KOPT-K1 (cell line): ENCODE measurements around the gene SIX5.
"Not testable (repeated sequence)": the region's sequence is repeated elsewhere in the genome, so short reads cannot be mapped to it uniquely, and the experiment has no call there.

Source experiments
- H3K27ac ChIP-seq: fragments of 200-600 bp; sonication (generic); 2 replicates; pipeline ENCODE4 v1.5.1; 2016; ENCODE audit warnings: antibody characterized with exemption, mild to moderate bottlenecking, low read depth, low read length; ENCODE audit not compliant: poor library complexity, severe bottlenecking
- H3K36me3 ChIP-seq: fragments of 200-600 bp; sonication (generic); 2 replicates; pipeline ENCODE4 v1.5.1; 2017; ENCODE audit warnings: antibody characterized with exemption, mild to moderate bottlenecking, low read length, moderate library complexity; ENCODE audit not compliant: insufficient read depth
- H3K9me3 ChIP-seq: fragments of 200-600 bp; sonication (generic); 2 replicates; pipeline ENCODE4 v1.5.1; 2017; ENCODE audit warnings: antibody characterized with exemption, low read length, mild to moderate bottlenecking; ENCODE audit not compliant: insufficient read depth, poor library complexity, severe bottlenecking

The SIX5 gene

DNA sequence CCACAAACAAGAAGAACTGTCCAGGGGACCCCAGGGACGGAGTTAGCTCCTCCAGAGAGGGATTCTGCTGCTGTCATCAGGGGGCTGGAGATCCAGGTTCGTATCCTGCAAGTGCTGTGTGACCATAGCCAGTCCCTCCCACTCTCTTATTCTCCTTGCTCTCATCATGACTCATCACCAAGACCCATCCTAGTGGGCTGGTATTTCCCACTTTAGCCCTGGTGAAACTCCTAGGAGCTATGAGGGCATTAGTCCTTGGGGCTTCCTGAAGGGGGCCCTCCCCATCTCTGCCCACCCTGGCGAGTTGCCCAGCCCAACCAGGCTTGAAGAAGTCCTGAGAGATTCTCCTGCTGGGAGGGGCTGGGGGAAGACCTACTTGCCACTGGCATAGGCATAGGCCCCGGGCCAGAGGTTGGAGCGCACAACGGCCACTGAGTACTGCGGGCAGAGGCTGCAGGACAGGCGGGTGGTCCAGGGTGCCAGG is 31.1 kb upstream of the SIX5 start:
- Histone ChIP-seq H3K9me3 (no peaks in the 10 kb centered on the region), H3K27ac (no peak overlapping the region), H3K36me3 (no peaks in the 10 kb centered on the region)

- H3K27ac ChIP-seq, H3K9me3 ChIP-seq: not testable (repeated sequence)
Observed at GRCh38 chr19:45799541-45799940, 30.5 kb upstream of the SIX5 start.

DNA sequence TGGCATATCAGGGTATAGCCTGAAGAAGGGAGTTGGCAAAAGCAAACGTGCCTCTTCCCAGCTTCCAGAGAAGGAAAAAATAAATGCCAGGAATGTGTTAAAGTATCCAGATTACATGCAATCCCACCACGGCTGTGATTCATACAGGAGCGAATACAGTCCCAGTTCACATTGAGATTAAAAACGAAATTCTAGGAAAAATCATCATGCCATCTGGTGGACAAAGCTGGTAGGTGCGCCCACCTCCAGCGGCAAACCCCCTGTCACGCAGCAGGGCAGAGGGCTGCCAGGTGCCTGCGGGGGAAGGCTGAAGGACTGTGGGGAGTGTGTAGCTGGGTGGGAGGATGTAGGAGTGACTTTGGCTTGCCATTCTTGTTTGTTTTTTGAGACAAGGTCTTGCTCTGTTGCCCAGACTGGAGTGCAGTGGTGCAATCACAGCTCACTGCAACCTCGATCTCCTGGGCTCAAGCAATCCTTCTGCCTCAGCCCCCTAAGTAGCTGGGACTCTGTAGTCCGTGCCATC is 30.0 kb upstream of the SIX5 start:
- H3K27ac ChIP-seq = no peak overlapping the region
- no peaks in the 10 kb centered on the region for H3K9me3 ChIP-seq
- H3K36me3 ChIP-seq = no peaks in the 10 kb centered on the region

More at GRCh38 chr19:45799541-45799940, 30.5 kb upstream of the SIX5 start:
- not testable (repeated sequence) for H3K36me3 ChIP-seq

GRCh38 chr19:45794627-45795026 is 25.6 kb upstream of the SIX5 start:
- Histone ChIP-seq H3K27ac (no peak overlapping the region), H3K9me3 (no peaks in the 10 kb centered on the region), H3K36me3 (peaks cover 11% of the 10 kb centered on the region)

DNA sequence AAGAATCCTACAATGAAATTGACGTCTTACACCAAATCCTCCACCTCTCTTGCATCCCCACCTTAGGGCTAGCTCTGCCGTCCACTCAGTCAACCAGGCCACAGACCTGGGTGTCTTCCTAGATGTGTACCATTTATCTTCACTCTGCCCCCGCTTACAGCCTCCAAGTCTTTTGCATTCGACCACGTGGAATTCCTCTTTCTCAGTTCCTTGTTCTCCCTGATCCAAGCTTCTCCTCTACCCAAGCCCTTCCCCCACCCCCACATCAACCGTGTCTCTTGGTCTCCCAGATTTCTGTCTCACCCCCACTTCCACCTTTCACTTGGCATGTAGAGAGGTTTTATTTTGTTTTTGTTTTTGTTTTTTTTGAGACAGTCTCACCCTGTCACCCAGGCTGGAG is 24.8 kb upstream of the SIX5 start:
- H3K36me3 ChIP-seq = peaks cover 19% of the 10 kb centered on the region
- H3K9me3 ChIP-seq = no peaks in the 10 kb centered on the region
- no peak overlapping the region for H3K27ac ChIP-seq

DNA sequence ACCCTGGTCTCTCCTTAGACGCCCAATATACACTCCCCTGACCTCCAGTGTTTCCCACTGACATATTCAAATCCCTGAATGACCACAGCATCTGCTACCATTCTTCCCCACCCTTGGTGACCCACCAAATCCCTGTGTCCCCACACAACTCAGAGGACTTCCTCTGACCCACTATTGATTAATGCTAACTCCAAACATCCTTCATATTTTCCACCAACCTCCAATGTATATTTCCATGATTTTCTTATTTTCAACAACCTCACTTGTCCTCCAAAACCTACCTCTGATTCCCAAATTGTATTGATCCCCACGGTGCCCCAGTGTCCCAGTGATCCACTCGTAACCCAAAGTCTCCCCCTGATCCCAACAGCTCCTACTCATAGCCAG is 24.1 kb upstream of the SIX5 start:
- H3K36me3 ChIP-seq = peaks cover 26% of the 10 kb centered on the region
- H3K27ac ChIP-seq = no peak overlapping the region
- H3K9me3 ChIP-seq = no peaks in the 10 kb centered on the region

- peaks cover 29% of the 10 kb centered on the region for H3K36me3 ChIP-seq
- H3K9me3 ChIP-seq = no peaks in the 10 kb centered on the region
- H3K27ac ChIP-seq = peak within 1 kb of the TSS; percentile 59
Observed at GRCh38 chr19:45792470-45793177, 23.6 kb upstream of the SIX5 start, which contains the start of gene DMWD. DMWD (minus strand) TSS chr19:45792845; CDS start chr19:45792756, 89 bp downstream.

- H3K9me3 ChIP-seq = no peaks in the 10 kb centered on the region
- peaks cover 36% of the 10 kb centered on the region for H3K36me3 ChIP-seq
- peak overlapping the region; percentile 59 for H3K27ac ChIP-seq
Observed at GRCh38 chr19:45791744-45792469, 22.9 kb upstream of the SIX5 start.

- Histone ChIP-seq H3K9me3 (no peaks in the 10 kb centered on the region), H3K27ac (no peak overlapping the region)
Observed at GRCh38 chr19:45790942-45791341, 21.9 kb upstream of the SIX5 start.

DNA sequence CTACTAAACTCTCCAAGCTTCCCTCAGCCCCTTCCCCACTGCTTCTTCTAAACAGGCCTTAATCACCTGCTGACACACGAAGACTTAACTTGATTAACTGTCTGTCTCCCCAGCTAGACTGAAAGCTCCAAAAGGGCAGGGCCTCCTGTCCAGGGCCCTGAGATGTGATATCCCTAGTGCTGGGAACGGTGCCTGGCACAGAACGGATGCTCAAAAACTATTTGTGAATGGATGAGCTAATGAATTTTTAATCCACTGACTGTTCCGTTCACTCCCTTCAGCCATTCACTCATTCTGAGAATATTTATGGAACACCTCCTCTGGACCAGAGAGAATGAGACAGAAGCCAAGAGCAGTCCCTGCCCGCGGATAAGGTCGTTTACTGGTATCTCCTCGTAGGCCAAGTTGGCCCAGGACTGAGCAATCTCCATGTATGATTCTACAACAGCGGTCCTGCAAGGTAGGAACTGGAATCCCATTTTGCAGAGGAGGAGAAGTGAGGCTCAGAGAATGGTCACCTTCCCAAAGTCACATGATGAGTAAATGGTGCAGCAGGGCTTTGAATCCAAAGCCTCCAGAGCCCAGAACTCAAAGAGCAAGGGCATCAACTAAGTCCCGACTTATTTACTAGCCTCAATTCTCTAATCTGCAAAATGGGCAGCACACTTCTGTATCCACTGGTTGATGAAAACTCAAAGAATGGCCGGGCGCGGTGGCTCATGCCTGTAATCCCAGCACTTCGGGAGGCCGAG is 20.2 kb upstream of the SIX5 start:
- H3K36me3 ChIP-seq = peaks cover 54% of the 10 kb centered on the region

More at GRCh38 chr19:45790942-45791341, 21.9 kb upstream of the SIX5 start:
- peaks cover 45% of the 10 kb centered on the region for H3K36me3 ChIP-seq

GRCh38 chr19:45786533-45786894 is 17.5 kb upstream of the SIX5 start:
- Histone ChIP-seq H3K9me3 (no peaks in the 10 kb centered on the region), H3K27ac (no peak overlapping the region), H3K36me3 (peaks cover 54% of the 10 kb centered on the region)

More for the DNA sequence above, 20.2 kb upstream of the SIX5 start:
- H3K9me3 ChIP-seq = no peaks in the 10 kb centered on the region
- H3K27ac ChIP-seq = no peak overlapping the region

DNA sequence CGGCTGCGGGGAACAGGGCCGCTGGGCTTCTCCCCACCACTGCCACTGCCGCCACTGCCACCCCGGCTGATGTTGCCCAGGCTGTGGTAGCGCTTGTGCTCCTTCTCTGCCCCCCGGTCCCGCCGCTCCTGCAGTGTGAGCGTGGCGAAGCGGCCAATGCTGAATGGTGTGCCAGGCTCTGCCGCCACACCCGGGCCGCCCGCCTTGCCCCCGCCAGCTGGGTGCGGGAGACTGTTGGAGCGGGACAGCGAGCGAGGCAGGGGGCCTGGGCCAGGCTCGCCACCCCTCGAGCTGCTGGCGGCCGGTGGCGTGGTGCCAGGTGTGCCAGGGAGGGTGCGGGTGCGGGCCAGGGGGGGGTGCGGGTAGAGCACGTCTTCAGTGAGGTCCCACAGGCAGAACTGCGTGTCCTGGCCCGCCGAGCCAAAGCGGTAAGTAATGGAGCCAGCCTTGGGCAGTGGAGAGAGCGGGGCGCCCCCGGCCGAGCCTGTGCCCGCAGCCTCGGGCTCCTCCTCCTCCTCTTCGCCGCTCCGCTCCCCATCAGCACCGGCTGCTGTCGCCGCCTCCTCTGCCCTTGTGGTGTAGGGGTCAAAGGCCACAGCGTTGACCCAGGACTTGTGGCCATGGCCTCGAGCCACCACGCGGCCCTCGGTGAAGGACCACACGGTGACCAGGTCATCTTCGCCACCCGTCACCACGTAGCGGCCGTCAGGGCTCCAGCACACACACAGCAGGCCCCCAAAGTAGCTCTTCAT is 16.9 kb upstream of the SIX5 start:
- Histone ChIP-seq H3K27ac (no peak overlapping the region), H3K9me3 (no peaks in the 10 kb centered on the region), H3K36me3 (peaks cover 54% of the 10 kb centered on the region)

- Histone ChIP-seq H3K36me3 (peaks cover 46% of the 10 kb centered on the region), H3K9me3 (no peaks in the 10 kb centered on the region), H3K27ac (no peak overlapping the region)
Observed at GRCh38 chr19:45785097-45785496, 16.0 kb upstream of the SIX5 start.

DNA sequence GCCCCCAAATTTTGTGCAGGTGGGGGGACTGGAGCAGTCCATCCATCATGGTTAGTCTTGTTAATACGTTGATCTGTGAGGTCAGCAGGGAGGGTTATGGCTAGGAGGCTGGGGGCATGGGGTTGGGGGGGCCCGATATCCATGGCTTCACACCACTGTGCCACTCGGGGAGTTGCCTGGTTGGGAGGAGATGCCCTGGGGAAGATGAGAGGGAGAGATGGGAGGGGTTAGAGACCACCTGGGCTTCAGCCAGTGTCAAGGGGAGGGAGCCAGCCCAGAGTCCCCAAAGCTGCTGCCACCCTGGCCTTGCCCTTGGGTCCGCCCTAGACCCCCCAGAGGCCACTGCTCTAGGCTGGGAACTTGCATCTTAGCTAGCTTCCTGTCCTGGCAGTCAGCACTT is 15.0 kb upstream of the SIX5 start:
- H3K9me3 ChIP-seq = no peaks in the 10 kb centered on the region
- H3K36me3 ChIP-seq = peaks cover 37% of the 10 kb centered on the region
- no peak overlapping the region for H3K27ac ChIP-seq
